A549 treated with dexamethasone at 1 μM for 4 hours (cell line): ENCODE results near the gene ZNF444. TPM values are rescaled to one million over a fixed set of nuclear protein-coding genes. Genes with fewer than 3 reads are reported as not detected.

Experiments
- total RNA-seq: library from RNA; stranded (reverse); fragments of 200-300 nt; extraction: Qiagen RNA extraction; gene quantifications from 5 replicates; pipeline ENCODE4 v1.2.3, GENCODE V29; 2022

ZNF444 gene
- total RNA-seq = 15.6 to 27.5 TPM (median 25.2 TPM) in 5 replicates

GRCh38 chr19:56140583-56141416 lies at the start of gene ZNF444:
ZNF444 (plus strand) TSS chr19:56141287; CDS start chr19:56146912, 5,625 bp downstream.

GRCh38 chr19:56121180-56122167 lies 19.6 kb upstream of the ZNF444 start, which contains the start of gene ZNF787:
ZNF787 (minus strand) TSS chr19:56121295; CDS start chr19:56103217, 18,078 bp downstream.

DNA sequence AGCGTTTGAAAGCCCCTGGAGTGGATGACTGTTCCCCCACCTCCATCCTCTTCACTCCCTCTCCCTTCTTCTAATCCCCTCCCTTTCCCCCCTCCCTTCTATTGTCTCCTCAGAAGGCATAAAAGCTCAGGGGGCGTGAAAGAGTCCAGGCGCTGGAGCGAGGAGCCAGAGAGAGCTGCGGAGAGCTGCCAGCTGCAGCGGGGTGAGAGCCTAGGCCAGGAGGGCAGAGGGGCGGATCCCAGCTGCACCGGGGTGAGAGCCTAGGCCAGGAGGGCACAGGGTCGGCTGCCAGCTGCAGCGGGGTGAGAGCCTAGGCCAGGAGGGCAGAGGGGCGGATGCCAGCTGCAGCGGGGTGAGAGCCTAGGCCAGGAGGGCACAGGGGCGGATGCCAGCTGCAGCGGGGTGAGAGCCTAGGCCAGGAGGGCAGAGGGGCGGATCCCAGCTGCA lies 34.8 kb downstream of the ZNF444 start, which contains the start of gene GALP:
Gene GALP (plus strand): TSS at position 148 of the 447 bp plus-strand sequence. CDS start 1,101 bp downstream, outside the sequence.

DNA sequence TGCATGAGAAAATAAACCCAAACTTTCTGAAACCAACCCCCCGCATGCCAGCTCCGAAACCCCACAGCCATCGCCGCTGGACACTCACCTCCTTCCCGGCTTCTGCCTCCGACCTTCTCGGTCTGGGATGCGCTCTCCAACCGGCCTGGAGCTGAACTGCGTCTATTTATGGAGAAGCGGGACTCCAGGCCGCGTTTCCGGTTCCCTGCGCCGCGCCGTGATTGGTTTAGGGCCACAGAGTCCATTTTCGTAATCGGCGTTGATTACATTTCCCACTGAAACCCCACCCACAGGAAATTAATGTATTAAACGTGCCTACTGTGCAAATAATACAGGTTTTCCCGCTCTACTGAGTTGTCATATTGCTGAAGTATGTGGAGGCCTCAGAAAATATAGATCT lies 56.6 kb downstream of the ZNF444 start, which contains the start of gene ZSCAN5B:
Gene ZSCAN5B (minus strand): TSS at position 138 of the 400 bp plus-strand sequence. CDS start 4,731 bp downstream, outside the sequence.

GRCh38 chr19:56201973-56202372 lies 60.9 kb downstream of the ZNF444 start, which contains the start of gene ZSCAN5C:
ZSCAN5C (plus strand) TSS chr19:56202273; CDS start chr19:56205914, 3,641 bp downstream.

Other genes with a start within 250 kb of the ZNF444 start
- not detected in 5 replicates for gene NLRP13, start 209.0 kb upstream of the ZNF444 start, total RNA-seq
- gene NLRP8, start 193.5 kb upstream of the ZNF444 start, total RNA-seq = not detected in 5 replicates
- 0.03 to 0.08 TPM (median 0.07 TPM) in 5 replicates for gene NLRP5, start 154.5 kb upstream of the ZNF444 start, total RNA-seq
- 28.1 to 48.8 TPM (median 46.5 TPM) in 5 replicates for gene ZNF787, start 20.0 kb upstream of the ZNF444 start, total RNA-seq
- gene GALP, start 34.7 kb downstream of the ZNF444 start, total RNA-seq = not detected in 5 replicates
- gene ZSCAN5B, start 56.5 kb downstream of the ZNF444 start, total RNA-seq = 0.06 TPM in 1 of 5 replicates, not detected in the others
- gene ZSCAN5C, start 61.0 kb downstream of the ZNF444 start, total RNA-seq = 0.07 TPM in 1 of 5 replicates, not detected in the others
- gene EDDM13, start 131.5 kb downstream of the ZNF444 start, total RNA-seq = not detected in 5 replicates
- gene ZSCAN5A, start 173.6 kb downstream of the ZNF444 start, total RNA-seq = 6.5 to 8.4 TPM (median 6.5 TPM) in 5 replicates